Esophagus squamous epithelium (tissue), 5 donors: ENCODE measurements around the gene RPL18. TPM values are rescaled to one million over a fixed set of nuclear protein-coding genes. Genes with fewer than 3 reads are reported as not detected.
A peak's percentile ranks its signal among the peaks of the same experiment; 100 is the strongest.

Source experiments
- DNase-seq: peaks from one replicate; lab custom pipeline; 2025; lab: John Stamatoyannopoulos, UW
- H3K27ac ChIP-seq, 4 donors: fragments of 200-600 bp; sonication (generic); one replicate each; pipeline ENCODE4 v1.5.1; 2016 to 2019; ENCODE audit warnings: mild to moderate bottlenecking in 1 of 4
- H3K27me3 ChIP-seq, 4 donors: fragments of 200-600 bp; sonication (generic); 1 replicate in 3 of 4; 2 replicates in 1 of 4; pipeline versions ENCODE4 v1.5.1 to v1.6.0; 2017 to 2021; ENCODE audit warnings: antibody characterized with exemption in 1 of 4
- H3K36me3 ChIP-seq, 3 donors: fragments of 200-600 bp; sonication (generic); one replicate each; pipeline ENCODE4 v1.5.1; 2016 to 2019
- H3K4me1 ChIP-seq, 3 donors: fragments of 200-600 bp; sonication (generic); one replicate each; pipeline ENCODE4 v1.5.1; 2017 to 2019
- H3K4me3 ChIP-seq, 4 donors: fragments of 200-600 bp; sonication (generic); 1 replicate in 3 of 4; 2 replicates in 1 of 4; pipeline ENCODE4 v1.5.1; 2016 to 2019; ENCODE audit warnings: mild to moderate bottlenecking in 2 of 4, moderate library complexity in 1 of 4
- H3K9me3 ChIP-seq, 3 donors: fragments of 200-600 bp; sonication (generic); one replicate each; pipeline ENCODE4 v1.5.1; 2016 to 2019
- POLR2A ChIP-seq, 4 donors: fragments of 450-650 bp; IDR thresholded peaks; one replicate each; pipeline ENCODE4 v1.6.1; 2017; ENCODE audit warnings: antibody characterized with exemption in 4 of 4, mild to moderate bottlenecking in 4 of 4, moderate library complexity in 3 of 4
- WGBS, 2 donors: methylation state at CpG; one replicate each; pipeline ENCODE4 v1.1.5; 2018; 5-methylcytosine and 5-hydroxymethylcytosine counted together
- intact Hi-C: fragments of 100-400 bp; cut with DNase I; formaldehyde crosslinking; loops from one replicate; pipeline ENCODE4 v1.15.0; 2022
- total RNA-seq, 4 donors: library from RNA; depleted of rRNA; stranded (reverse); fragments of >200 nt; gene quantifications; one replicate each; pipeline ENCODE4 v1.1.0, GENCODE V29; 2016
- TF ChIP-seq, protein P1 (sequence below), 6 experiments: fragments of 450-650 bp in 4 of 6; fragments of 200-600 bp in 2 of 6; sonication (generic) in 2 of 6; IDR thresholded peaks; one replicate each; pipeline ENCODE4 v1.5.1; 2016 to 2019; ENCODE audit warnings: antibody characterized with exemption in 6 of 6, mild to moderate bottlenecking in 4 of 6, moderate library complexity in 4 of 6
- donor health status: DM: yes; HTN: yes; CAD: no.

Gene RPL18
- total RNA-seq, 4 donors from 2014 or later: 1,870 to 2,808 (median 2,491) TPM

DNA sequence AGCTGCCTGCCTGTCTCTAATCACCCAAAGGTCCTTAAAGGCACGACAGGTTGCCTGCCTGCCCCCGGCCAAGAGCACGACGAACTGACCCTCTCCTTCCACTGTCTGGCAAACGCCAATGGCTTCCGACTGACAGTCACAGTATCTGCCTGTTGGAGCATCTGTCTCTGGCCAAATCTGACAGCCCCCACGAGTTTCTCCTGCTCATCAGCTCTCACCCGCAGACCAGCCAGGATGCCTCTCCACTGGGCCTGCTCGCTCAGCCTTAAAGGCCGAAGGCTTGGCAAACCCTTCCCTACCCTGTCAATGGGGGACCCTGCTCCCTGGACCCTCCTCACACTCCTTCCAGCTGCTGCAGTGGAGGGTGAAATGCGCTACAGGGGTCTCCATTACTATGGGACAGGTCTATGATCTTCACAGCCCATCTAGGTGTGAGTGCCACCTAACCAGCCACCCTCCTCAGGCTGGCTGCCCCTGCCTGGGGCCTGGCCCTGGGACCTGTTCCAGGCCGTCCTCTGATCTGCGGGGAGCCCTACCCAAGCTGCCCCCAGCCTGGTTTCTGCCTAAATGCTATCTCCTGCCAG, 5.0 kb downstream of the RPL18 start:
- peak overlapping the region; percentile 14 to 54 (median 29) for H3K4me3 ChIP-seq
- peaks cover 17 to 32% (median 24%) of the 10 kb centered on the region in 3 donors for H3K36me3 ChIP-seq
- peak overlapping the region; percentile 91 to 96 (median 94) for H3K27ac ChIP-seq
- no peak for TF ChIP-seq POLR2A (IDR thresholded peaks at IDR 0.05)
- TF ChIP-seq, protein P1, sequence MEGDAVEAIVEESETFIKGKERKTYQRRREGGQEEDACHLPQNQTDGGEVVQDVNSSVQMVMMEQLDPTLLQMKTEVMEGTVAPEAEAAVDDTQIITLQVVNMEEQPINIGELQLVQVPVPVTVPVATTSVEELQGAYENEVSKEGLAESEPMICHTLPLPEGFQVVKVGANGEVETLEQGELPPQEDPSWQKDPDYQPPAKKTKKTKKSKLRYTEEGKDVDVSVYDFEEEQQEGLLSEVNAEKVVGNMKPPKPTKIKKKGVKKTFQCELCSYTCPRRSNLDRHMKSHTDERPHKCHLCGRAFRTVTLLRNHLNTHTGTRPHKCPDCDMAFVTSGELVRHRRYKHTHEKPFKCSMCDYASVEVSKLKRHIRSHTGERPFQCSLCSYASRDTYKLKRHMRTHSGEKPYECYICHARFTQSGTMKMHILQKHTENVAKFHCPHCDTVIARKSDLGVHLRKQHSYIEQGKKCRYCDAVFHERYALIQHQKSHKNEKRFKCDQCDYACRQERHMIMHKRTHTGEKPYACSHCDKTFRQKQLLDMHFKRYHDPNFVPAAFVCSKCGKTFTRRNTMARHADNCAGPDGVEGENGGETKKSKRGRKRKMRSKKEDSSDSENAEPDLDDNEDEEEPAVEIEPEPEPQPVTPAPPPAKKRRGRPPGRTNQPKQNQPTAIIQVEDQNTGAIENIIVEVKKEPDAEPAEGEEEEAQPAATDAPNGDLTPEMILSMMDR (IDR thresholded peaks at IDR 0.05): no peak
- H3K9me3 ChIP-seq: no peaks in the 10 kb centered on the region
- no peak for DNase-seq
- WGBS, 2 donors: 60 to 75% methylated on average over 6 to 12 of the region's 13 CpGs
- intact Hi-C loops: no loop called here
- peaks cover 25 to 48% (median 32%) of the 10 kb centered on the region in 3 donors for H3K4me1 ChIP-seq
- no peaks in the 10 kb centered on the region for H3K27me3 ChIP-seq

DNA sequence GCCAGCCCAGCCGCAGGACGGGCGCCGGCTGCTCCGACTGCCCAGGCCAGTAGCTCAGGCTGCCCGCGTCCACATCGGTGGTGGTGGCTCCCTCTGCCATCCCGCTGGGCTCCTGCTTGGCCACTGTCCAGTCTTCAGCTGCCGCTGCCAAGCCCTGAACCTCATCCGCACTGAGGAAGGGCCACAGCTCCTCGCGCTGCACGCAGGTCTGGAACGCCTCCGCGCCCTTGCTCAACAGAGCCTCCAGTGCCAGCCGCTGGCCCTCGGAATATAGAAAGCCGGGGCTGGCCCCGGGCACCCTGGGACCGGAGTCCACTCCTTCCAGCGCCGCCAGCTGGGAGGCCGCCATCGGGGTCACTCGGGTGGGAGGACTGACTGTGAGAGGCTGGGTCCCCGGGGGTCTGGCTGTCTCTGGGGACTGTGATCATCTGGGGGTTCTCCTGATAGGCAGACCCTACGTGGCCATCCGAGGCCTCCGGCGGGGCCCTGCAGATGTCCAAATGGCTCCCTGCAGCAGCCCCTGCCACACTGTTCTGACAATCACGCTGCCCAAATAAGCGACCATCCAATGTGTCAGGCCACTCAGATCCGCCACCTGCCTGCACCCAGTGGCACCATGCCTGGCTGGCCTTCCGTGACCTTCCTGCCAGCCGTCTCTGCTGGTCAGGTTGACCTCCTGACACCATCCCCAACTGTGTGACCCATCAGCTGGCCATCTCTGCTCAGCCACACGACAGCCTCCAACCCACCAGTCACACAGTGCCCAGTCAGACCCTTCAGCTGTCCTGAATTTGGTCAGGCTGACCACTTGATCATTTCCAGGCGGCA, 5.7 kb downstream of the RPL18 start:
- H3K4me3 ChIP-seq: peak overlapping the region in 1 of 4 donors; percentile 54
- H3K27ac ChIP-seq: peak overlapping the region in 3 of 4 donors; percentile 93 to 96 (median 96)
- DNase-seq: no peak
- 73 to 81% methylated on average over 8 to 11 of the region's 39 CpGs for WGBS, 2 donors
- H3K9me3 ChIP-seq: no peaks in the 10 kb centered on the region
- TF ChIP-seq, protein P1 (IDR thresholded peaks at IDR 0.05): no peak
- no peak for TF ChIP-seq POLR2A (IDR thresholded peaks at IDR 0.05)
- H3K4me1 ChIP-seq: peaks cover 23 to 49% (median 31%) of the 10 kb centered on the region in 3 donors
- no peaks in the 10 kb centered on the region for H3K27me3 ChIP-seq
- intact Hi-C loops: no loop called here
- H3K36me3 ChIP-seq: peaks cover 17 to 32% (median 24%) of the 10 kb centered on the region in 3 donors

DNA sequence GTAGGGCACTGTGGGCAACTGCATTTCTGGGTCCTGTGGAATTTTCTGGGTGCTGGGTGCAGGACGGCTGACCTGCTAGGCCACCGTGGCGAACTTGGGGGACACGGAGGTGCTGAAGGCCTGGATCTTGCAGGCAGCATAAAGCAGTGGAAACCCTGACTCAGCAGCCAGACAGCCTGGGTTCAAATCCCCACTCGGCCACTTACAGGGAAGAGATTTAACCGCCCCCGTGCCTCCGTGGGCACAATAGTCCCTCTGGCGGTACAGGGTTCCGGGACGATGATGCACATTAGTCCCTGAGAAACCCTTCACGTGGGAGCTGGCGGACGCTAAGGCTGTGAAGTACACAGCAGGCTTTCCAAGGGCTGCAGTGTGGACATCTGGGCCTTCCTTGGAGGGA, 7.1 kb downstream of the RPL18 start:
- no peak for DNase-seq
- H3K27ac ChIP-seq: no peak overlapping the region
- 73 to 84% methylated on average over 7 to 9 of the region's 14 CpGs for WGBS, 2 donors
- intact Hi-C loops: no loop called here
- peaks cover 11 to 35% (median 17%) of the 10 kb centered on the region in 3 donors for H3K4me1 ChIP-seq
- no peak overlapping the region for H3K4me3 ChIP-seq
- no peak for TF ChIP-seq POLR2A (IDR thresholded peaks at IDR 0.05)
- TF ChIP-seq, protein P1 (IDR thresholded peaks at IDR 0.05): no peak
- H3K9me3 ChIP-seq: no peaks in the 10 kb centered on the region
- peaks cover 16 to 22% (median 18%) of the 10 kb centered on the region in 3 donors for H3K36me3 ChIP-seq
- no peaks in the 10 kb centered on the region for H3K27me3 ChIP-seq

DNA sequence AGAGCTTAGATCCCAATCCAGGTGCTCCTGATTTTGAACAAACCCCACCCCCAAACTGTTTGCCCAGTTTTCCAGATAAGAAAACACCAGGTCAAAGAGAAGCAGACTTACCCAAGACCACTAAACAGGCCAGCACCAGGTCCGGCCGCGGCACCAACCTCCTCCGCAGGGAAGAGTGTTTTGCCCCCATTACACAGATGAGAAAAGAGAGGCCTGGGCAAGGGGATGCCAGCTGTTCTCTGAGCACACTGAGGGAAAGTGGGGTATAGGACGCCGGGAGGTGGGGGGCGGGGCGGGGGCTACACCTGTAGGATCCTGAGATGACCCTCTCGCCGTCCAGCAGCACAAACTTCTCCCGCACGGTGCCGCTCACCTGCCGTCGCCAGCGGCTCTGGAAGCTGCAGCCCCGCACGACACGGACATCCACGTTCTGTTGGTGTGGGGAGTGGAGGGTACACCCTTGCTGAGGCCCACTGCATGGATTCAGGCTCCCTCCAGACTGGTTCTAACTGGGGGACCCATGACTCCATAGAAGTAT, 9.3 kb downstream of the RPL18 start:
- TF ChIP-seq, protein P1 (IDR thresholded peaks at IDR 0.05): no peak
- TF ChIP-seq POLR2A (IDR thresholded peaks at IDR 0.05): no peak
- peaks cover 0 to 13% (median 0%) of the 10 kb centered on the region in 3 donors for H3K4me1 ChIP-seq
- H3K27ac ChIP-seq: no peak overlapping the region
- WGBS, 2 donors: 67 to 100% methylated on average over 1 to 3 of the region's 20 CpGs
- no peak for DNase-seq
- no peaks in the 10 kb centered on the region for H3K9me3 ChIP-seq
- H3K36me3 ChIP-seq: no peaks in the 10 kb centered on the region
- H3K4me3 ChIP-seq: no peak overlapping the region
- intact Hi-C loops: no loop called here
- no peaks in the 10 kb centered on the region for H3K27me3 ChIP-seq
